Measurements from ENCODE around the gene KIF1B. TPM values are rescaled to one million over a fixed set of nuclear protein-coding genes. Genes with fewer than 3 reads are reported as not detected.
A peak's percentile ranks its signal among the peaks of the same experiment; 100 is the strongest.

KIF1B gene
- polyA plus RNA-seq, 1 of the 3 experiments (the other 2 are of a cell fraction): 6.8 TPM

GRCh38 chr1:10213186-10213705 is 2.9 kb downstream of the KIF1B start:
- POLR2A ChIA-PET: no interaction called here
- no peak overlapping the region for H2AFZ ChIP-seq (ENCODE audit: low read depth)
- H3K27ac ChIP-seq (ENCODE audit: low read depth in 2 of 2, low read length in 1 of 2): peak overlapping the region; percentile 64 to 92; a peak in 2 of 4 replicates
- CTCF ChIA-PET: interaction anchor here (1.0 kb wide), 1 partner anchor 96 kb away, joined by 3 read pairs; no protein-coding TSS in a partner anchor
- H4K20me1 ChIP-seq (ENCODE audit: insufficient read depth): peaks cover 60% of the 10 kb centered on the region
- no peak overlapping the region for H3K9ac ChIP-seq
- no peaks in the 10 kb centered on the region for H3K9me2 ChIP-seq
- H3K9me3 ChIP-seq: no peaks in the 10 kb centered on the region
- no peak for DNase-seq
- peaks cover 26% of the 10 kb centered on the region for H3F3A ChIP-seq (replicated peaks; ENCODE audit: insufficient read depth)
- H3K36me3 ChIP-seq (replicated peaks in 1 of 2; ENCODE audit: control insufficient read depth in 1 of 2, insufficient read depth in 2 of 2, low read length in 1 of 2): no peaks in the 10 kb centered on the region
- H3K4me1 ChIP-seq (ENCODE audit: control insufficient read depth in 1 of 2, insufficient read depth in 2 of 2, low read depth in 1 of 2, low read length in 1 of 2): peaks cover 10 to 15% of the 10 kb centered on the region in 2 experiments; a peak in 3 of 4 replicates
- H3K27me3 ChIP-seq (ENCODE audit: insufficient read depth): no peaks in the 10 kb centered on the region
- H3K4me2 ChIP-seq: 0 out of 2 replicates have a peak overlapping the region, but pooled peaks have one; percentile 3
- no peak overlapping the region for H3K4me3 ChIP-seq (ENCODE audit: low read depth in 2 of 2, low read length in 1 of 2)
- TF ChIP-seq ZBTB33 (IDR thresholded peaks at IDR 0.05; ENCODE audit: borderline replicate concordance, low read depth) (no peak), REST (IDR thresholded peaks at IDR 0.05; ENCODE audit: low read depth, low read length) (no peak), CTCF (IDR thresholded peaks at IDR 0.05) (no peak), CHD2 (IDR thresholded peaks at IDR 0.05; ENCODE audit: low read length, partially characterized antibody) (no peak), MAX (IDR thresholded peaks at IDR 0.05; ENCODE audit: low read depth) (no peak), MEF2A (IDR thresholded peaks at IDR 0.05; ENCODE audit: borderline replicate concordance, low read depth) (no peak), FOXM1 (IDR thresholded peaks at IDR 0.05; ENCODE audit: low read depth) (no peak), TCF12 (IDR thresholded peaks at IDR 0.05) (no peak), ELF1 (IDR thresholded peaks at IDR 0.05) (no peak), RXRA (IDR thresholded peaks at IDR 0.05; ENCODE audit: borderline replicate concordance, low read depth) (no peak), FOXJ3 (CRISPR knock-in tag; IDR thresholded peaks at IDR 0.05) (no peak), GABPA (IDR thresholded peaks at IDR 0.05; ENCODE audit: low read depth) (no peak), MXI1 (IDR thresholded peaks at IDR 0.05; ENCODE audit: low read depth, low read length) (no peak), IRF3 (IDR thresholded peaks at IDR 0.05; ENCODE audit: low read depth, low read length) (no peak), SMC3 (IDR thresholded peaks at IDR 0.05; ENCODE audit: low read depth, low read length) (no peak)
- 89% methylated on average over 3 of the region's 3 CpGs for WGBS (ENCODE audit: low lambda C conversion rate)
- H3K79me2 ChIP-seq (ENCODE audit: insufficient read depth): peaks cover 73% of the 10 kb centered on the region

All from SK-N-SH (cell line).